ENCODE data around the gene CPSF4. TPM values are rescaled to one million over a fixed set of nuclear protein-coding genes. Genes with fewer than 3 reads are reported as not detected.
"Not testable (repeated sequence)": the region's sequence is repeated elsewhere in the genome, so short reads cannot be mapped to it uniquely, and the experiment has no call there.

Gene CPSF4
- total RNA-seq, 1 donor = 17.4 TPM

GRCh38 chr7:99478464-99479440 lies 40.0 kb downstream of the CPSF4 start:
- Histone ChIP-seq H3K4me1 (ENCODE audit: insufficient read depth, low read length) (peaks cover 25% of the 10 kb centered on the region), H3K27me3 (ENCODE audit: insufficient read depth, low read length) (no peaks in the 10 kb centered on the region), H3K9me3 (ENCODE audit: low read depth, low read length) (no peaks in the 10 kb centered on the region), H3K4me3 (ENCODE audit: low read length) (no peak overlapping the region)

- Histone ChIP-seq H3K9me3 (ENCODE audit: low read depth, low read length) (no peaks in the 10 kb centered on the region), H3K27me3 (ENCODE audit: insufficient read depth, low read length) (no peaks in the 10 kb centered on the region), H3K4me3 (ENCODE audit: low read length) (no peak overlapping the region), H3K4me1 (ENCODE audit: insufficient read depth, low read length) (no peaks in the 10 kb centered on the region)
These were observed 46.4 kb downstream of the CPSF4 start for GRCh38 chr7:99485094-99485493.

DNA sequence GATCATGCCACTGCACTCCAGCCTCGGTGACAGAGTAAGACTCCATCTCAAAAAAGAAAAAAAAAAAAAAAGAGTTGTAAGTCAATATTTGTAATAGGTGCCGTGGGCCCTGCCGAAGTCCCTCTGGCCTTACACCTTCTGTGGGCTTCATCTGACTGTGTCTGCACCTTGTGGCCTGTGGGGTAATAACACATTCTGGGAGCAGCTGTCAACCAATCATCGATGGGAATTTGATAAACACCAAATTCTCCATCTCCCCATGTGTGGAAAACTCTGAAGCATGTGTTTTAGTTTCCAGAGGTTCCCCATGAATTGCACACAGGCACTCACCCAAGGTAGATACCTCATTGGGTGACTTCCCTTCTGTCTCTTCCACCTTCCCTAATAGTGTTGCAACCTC lies 50.5 kb downstream of the CPSF4 start:
- no peaks in the 10 kb centered on the region for H3K27me3 ChIP-seq (ENCODE audit: insufficient read depth, low read length)
- peaks cover 8% of the 10 kb centered on the region for H3K9me3 ChIP-seq (ENCODE audit: low read depth, low read length)
- no peaks in the 10 kb centered on the region for H3K4me1 ChIP-seq (ENCODE audit: insufficient read depth, low read length)
- no peak overlapping the region for H3K4me3 ChIP-seq (ENCODE audit: low read length)

DNA sequence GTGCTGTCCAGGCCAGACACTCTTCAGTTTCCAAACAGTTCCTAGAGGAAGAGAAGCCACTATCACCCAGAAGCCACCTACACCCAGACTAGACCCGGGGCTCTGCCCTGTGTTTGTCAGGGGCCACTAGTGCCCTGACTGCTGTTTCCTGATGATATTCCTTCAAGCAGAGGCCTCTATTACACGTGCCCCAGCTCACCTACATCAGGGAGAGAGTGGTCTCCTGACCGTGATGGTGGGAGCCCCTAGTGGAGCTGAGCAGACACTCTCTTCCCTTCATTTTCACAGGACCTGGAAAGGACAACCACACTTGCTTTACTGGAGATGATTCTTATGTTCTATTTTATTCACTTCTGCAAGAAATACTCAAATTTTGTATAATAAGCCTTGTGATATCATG lies 52.1 kb downstream of the CPSF4 start:
- Histone ChIP-seq H3K4me1 (ENCODE audit: insufficient read depth, low read length) (no peaks in the 10 kb centered on the region), H3K4me3 (ENCODE audit: low read length) (no peak overlapping the region), H3K9me3 (ENCODE audit: low read depth, low read length) (peaks cover 11% of the 10 kb centered on the region)

DNA sequence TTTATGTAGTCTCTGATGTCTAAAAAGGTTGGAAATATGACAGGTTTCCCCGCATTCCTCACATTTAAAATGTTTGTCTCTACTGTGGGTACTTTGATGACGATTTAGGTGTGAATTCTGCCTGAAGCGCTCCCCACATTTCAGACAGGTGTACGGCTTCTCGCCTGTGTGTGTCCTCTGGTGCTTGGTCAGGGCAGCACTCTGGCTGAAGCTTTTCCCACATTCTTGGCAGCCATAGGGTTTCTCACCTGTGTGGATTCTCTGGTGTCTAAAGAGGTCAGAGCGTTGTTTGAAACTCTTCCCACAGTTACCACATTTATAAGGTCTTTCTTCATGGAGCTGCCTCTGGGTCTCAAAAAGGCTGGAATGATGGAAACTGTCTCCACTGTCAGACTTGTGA lies 55.1 kb downstream of the CPSF4 start:
- no peak overlapping the region for H3K4me3 ChIP-seq (ENCODE audit: low read length)
- H3K27me3 ChIP-seq (ENCODE audit: insufficient read depth, low read length) = no peaks in the 10 kb centered on the region
- H3K4me1 ChIP-seq (ENCODE audit: insufficient read depth, low read length) = peaks cover 20% of the 10 kb centered on the region
- peaks cover 11% of the 10 kb centered on the region for H3K9me3 ChIP-seq (ENCODE audit: low read depth, low read length)

More for the DNA sequence above, 52.1 kb downstream of the CPSF4 start:
- no peaks in the 10 kb centered on the region for H3K27me3 ChIP-seq (ENCODE audit: insufficient read depth, low read length)

DNA sequence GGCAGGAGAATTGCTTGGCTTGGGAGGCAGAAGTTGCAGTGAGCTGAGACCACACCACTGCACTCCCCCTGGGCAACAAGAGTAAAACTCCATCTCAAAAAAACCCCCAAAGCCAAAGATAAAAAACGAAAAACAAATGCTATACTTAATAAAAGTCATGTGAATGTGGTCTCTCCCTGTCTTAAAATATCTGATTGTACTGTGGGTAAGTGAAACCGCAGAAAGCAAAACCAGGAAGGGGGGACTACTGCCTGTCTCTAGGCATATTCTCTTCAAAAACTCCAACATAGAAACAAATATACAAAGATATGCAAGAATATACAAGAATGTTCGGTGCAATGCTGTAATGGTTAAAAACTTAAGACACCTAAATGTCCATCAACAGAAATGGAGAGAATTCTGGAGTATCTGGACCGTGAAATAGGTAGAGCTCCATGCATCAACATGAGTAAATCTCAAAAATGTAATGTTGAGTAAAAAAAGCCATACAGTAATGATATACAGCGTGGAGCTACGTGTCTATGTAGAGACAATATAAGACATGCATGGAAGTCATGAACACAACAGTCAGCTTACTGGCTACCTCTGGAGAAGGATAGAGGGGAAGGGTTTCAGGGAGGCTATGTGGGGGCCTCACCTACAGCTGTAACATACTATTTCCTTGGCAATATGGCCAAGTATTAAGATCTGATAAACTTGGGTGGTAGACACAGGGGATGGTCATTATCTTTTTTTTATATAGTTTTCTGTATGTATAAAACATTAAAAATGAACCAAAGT lies 59.2 kb downstream of the CPSF4 start:
- Histone ChIP-seq H3K4me3 (ENCODE audit: low read length) (peak overlapping the region; percentile 98), H3K9me3 (ENCODE audit: low read depth, low read length) (peaks cover 11% of the 10 kb centered on the region), H3K4me1 (ENCODE audit: insufficient read depth, low read length) (peaks cover 32% of the 10 kb centered on the region), H3K27me3 (ENCODE audit: insufficient read depth, low read length) (no peaks in the 10 kb centered on the region)

GRCh38 chr7:99498546-99498944 lies 59.8 kb downstream of the CPSF4 start:
- H3K9me3 ChIP-seq (ENCODE audit: low read depth, low read length) = peaks cover 10% of the 10 kb centered on the region
- peaks cover 32% of the 10 kb centered on the region for H3K4me1 ChIP-seq (ENCODE audit: insufficient read depth, low read length)
- no peaks in the 10 kb centered on the region for H3K27me3 ChIP-seq (ENCODE audit: insufficient read depth, low read length)
- H3K4me3 ChIP-seq (ENCODE audit: low read length) = peak overlapping the region; percentile 98

GRCh38 chr7:99499371-99499720 lies 60.6 kb downstream of the CPSF4 start:
- no peaks in the 10 kb centered on the region for H3K27me3 ChIP-seq (ENCODE audit: insufficient read depth, low read length)
- peaks cover 37% of the 10 kb centered on the region for H3K4me1 ChIP-seq (ENCODE audit: insufficient read depth, low read length)
- H3K9me3 ChIP-seq (ENCODE audit: low read depth, low read length) = peaks cover 2% of the 10 kb centered on the region
- peak overlapping the region; percentile 98 for H3K4me3 ChIP-seq (ENCODE audit: low read length)

- Histone ChIP-seq H3K27me3 (ENCODE audit: insufficient read depth, low read length) (no peaks in the 10 kb centered on the region), H3K9me3 (ENCODE audit: low read depth, low read length) (no peaks in the 10 kb centered on the region), H3K4me1 (ENCODE audit: insufficient read depth, low read length) (peaks cover 38% of the 10 kb centered on the region), H3K4me3 (ENCODE audit: low read length) (peak within 1 kb of the TSS; percentile 98)
These were observed 61.2 kb downstream of the CPSF4 start, which contains the start of gene ZNF394 for GRCh38 chr7:99499721-99500636. Gene ZNF394 (minus strand): TSS chr7:99500281. CDS start chr7:99500093, 188 bp downstream.

DNA sequence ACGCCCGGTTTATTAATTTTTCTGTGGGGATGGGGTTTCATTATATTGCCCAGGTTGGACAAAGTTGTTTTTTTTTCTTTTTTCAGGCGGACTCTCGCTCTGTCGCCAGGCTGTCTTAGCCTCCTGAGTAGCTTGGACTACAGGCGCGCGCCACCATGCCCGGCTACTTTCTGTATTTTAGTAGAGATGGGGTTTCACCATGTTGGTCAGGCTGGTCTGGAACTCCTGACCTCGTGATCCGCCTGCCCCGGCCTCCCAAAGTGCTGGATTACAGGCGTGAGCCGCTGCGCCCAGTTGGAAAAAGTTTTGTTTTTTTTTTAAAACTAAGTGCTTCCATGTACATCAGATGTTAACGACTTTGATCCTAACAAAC lies 61.9 kb downstream of the CPSF4 start:
- peaks cover 43% of the 10 kb centered on the region for H3K4me1 ChIP-seq (ENCODE audit: insufficient read depth, low read length)
- H3K9me3 ChIP-seq (ENCODE audit: low read depth, low read length) = no peaks in the 10 kb centered on the region
- H3K4me3 ChIP-seq (ENCODE audit: low read length) = peak overlapping the region; percentile 98
- no peaks in the 10 kb centered on the region for H3K27me3 ChIP-seq (ENCODE audit: insufficient read depth, low read length)

GRCh38 chr7:99501236-99501635 lies 62.5 kb downstream of the CPSF4 start:
- H3K27me3 ChIP-seq (ENCODE audit: insufficient read depth, low read length); H3K9me3 ChIP-seq (ENCODE audit: low read depth, low read length); H3K4me3 ChIP-seq (ENCODE audit: low read length): not testable (repeated sequence)
- peaks cover 49% of the 10 kb centered on the region for H3K4me1 ChIP-seq (ENCODE audit: insufficient read depth, low read length)

DNA sequence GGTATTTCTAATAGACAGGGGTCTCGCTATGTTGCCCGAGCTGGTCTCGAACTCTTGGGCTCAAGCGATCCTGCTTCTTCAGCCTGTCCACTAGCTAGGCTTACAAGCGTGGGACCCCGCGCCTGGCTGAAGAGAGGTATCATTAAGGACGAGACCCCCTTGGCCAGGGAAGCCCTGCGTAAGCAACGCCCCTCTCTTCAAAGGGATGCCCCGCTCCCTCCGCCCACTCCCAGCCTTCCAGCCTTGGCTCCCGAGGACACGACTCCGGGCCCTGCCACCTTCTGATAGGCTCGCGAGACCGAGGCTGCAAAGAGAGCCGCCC lies 65.5 kb downstream of the CPSF4 start:
- H3K4me1 ChIP-seq (ENCODE audit: insufficient read depth, low read length) = peaks cover 38% of the 10 kb centered on the region
- no peaks in the 10 kb centered on the region for H3K9me3 ChIP-seq (ENCODE audit: low read depth, low read length)
- H3K27me3 ChIP-seq (ENCODE audit: insufficient read depth, low read length) = no peaks in the 10 kb centered on the region
- H3K4me3 ChIP-seq (ENCODE audit: low read length) = peak overlapping the region; percentile 88

DNA sequence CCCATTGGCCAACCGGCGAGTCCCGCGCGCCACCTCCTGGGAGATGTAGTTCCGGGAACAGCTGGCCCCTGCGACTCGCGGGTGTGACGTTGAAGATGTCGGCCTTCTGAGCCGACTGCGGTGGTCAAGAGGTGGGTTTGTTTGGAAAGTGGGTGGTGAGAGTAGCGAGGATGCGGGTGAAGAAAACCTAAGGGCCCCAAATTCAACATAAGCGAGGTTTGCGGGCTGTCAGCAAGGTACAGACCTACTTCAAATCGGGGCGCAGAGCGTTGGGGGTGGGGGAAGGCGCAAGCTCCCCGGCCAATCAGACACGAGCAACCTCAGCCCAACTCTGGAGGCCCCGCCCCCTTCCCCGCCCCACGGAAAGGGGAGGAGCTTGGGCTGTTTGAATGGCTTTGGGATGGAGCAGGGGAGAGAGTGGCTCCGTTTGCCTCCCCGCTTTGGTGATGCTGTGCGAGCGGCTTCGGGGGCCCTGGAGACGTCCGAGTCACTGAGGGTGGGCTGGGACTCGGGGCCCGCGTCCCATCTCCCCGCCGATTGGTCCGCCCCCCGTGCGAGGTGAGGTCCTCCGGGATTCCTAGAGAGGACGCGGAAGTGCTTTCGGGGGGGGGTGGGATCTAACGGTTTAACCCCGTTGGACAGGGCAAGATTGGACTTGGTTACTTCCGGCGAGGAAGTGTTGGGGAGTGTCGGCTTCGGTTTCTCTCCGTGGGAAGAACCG lies 66.0 kb downstream of the CPSF4 start, which contains the start of gene ZKSCAN5:
ZKSCAN5 (plus strand) TSS at position 60 of the 721 bp plus-strand sequence. CDS start 1,383 bp downstream, outside the sequence.
- peak within 1 kb of the TSS; percentile 88 for H3K4me3 ChIP-seq (ENCODE audit: low read length)
- no peaks in the 10 kb centered on the region for H3K27me3 ChIP-seq (ENCODE audit: insufficient read depth, low read length)
- H3K9me3 ChIP-seq (ENCODE audit: low read depth, low read length) = no peaks in the 10 kb centered on the region
- peaks cover 38% of the 10 kb centered on the region for H3K4me1 ChIP-seq (ENCODE audit: insufficient read depth, low read length)

GRCh38 chr7:99505324-99505662 lies 66.5 kb downstream of the CPSF4 start:
- Histone ChIP-seq H3K9me3 (ENCODE audit: low read depth, low read length) (no peaks in the 10 kb centered on the region), H3K27me3 (ENCODE audit: insufficient read depth, low read length) (no peaks in the 10 kb centered on the region), H3K4me1 (ENCODE audit: insufficient read depth, low read length) (peaks cover 38% of the 10 kb centered on the region), H3K4me3 (ENCODE audit: low read length) (peak overlapping the region; percentile 88)

Data from mononuclear cell (primary cell).